ENCODE data around the gene MOK. TPM values are rescaled to one million over a fixed set of nuclear protein-coding genes. Genes with fewer than 3 reads are reported as not detected.
"Not testable (repeated sequence)": the region's sequence is repeated elsewhere in the genome, so short reads cannot be mapped to it uniquely, and the experiment has no call there.

The MOK gene, protein sequence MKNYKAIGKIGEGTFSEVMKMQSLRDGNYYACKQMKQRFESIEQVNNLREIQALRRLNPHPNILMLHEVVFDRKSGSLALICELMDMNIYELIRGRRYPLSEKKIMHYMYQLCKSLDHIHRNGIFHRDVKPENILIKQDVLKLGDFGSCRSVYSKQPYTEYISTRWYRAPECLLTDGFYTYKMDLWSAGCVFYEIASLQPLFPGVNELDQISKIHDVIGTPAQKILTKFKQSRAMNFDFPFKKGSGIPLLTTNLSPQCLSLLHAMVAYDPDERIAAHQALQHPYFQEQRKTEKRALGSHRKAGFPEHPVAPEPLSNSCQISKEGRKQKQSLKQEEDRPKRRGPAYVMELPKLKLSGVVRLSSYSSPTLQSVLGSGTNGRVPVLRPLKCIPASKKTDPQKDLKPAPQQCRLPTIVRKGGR
- 86.9 and 97.0 TPM in 2 replicates for total RNA-seq (2014; rRNA removed; shearing (Covaris generic))

DNA sequence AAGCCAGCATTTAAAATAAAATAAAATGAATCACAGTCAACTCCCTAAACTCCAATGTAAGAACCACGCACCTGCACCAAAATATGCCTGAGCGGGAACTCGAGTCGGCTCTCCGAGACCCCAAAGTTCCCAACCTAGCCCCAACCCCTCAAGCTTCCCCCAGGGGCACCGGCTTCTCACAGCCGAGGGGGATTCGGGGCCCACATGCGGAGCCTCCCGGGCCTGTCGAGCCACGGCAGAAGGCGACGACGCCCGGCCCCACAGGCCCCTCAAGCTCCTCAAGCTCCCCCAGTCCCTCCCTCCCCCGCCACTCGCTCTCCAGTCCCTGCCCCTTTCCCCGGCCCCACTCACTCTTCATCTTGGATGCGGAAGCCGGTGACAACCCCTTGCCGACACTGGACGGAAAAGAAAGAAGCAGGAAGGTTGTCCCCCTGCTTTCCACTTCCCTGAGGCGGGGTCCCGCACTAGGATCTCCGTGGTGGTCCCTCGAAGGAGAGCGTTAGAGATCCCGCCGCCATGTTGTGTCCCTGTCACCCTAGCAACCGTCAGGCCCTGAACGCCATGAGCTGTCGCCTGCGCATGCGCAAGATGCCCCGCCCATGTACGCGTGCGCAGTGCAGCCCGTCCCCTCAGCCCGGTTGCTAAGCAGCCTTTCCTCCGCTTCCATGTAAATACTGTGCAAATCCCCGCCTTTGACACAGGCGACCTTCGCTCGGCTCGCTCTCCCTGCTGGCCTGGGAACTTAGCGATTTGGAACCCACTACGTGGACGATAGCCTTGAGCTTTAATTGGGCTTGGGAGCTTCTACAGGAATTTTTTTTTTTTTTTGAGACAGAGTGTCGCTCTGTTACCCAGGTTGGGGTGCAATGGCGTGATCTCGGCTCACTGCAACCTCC, at the start of gene MOK:
Gene MOK, minus strand, starts transcription at position 554 of the 896 bp plus-strand sequence. Its CDS starts 196 bp downstream, at position 358.
- DNase-seq (ENCODE audit: low read depth) = peak; percentile 100

DNA sequence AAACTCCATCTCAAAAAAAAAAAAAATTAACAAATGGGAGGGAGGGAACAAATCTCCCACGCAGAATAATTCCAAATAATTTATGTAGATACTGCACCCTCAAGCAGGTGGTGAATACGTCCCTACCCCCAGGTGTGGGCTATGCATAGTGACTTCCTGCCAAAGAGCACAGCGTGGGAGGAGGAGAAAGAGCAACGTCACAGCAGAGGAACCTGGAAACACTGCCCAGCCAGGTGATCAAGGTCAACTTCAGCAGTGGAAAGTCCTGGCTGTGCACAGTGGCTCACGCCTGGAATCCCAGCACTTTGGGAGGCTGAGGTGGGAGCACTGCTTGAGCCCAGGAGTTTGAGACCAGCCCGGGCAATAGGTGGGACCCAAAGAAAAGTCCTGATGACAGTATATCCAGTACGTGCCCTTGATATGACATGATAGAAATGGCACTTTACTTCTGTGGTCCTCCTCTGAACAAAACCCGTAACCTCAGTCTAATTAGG, 48.2 kb upstream of the MOK start:
- no peak for DNase-seq (ENCODE audit: low read depth)

DNA sequence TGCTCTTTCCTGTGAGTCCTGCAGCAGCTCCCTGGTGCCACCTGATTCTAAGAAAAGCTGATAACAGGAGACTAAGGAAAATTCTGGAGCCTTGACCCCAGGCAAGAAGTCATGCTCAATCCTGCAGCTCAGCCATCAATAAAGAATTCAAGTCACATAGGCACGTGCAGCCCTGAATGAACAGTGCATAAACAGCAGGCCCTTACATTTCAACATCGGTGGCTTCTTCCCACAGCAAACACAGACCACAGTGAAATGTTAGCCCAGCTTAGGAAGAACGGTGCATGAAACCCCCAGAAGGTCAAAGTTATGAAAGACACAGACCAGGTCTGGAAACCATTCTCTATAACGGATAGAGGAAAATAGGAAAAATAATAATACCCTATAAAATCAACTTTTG, 47.2 kb upstream of the MOK start:
- DNase-seq (ENCODE audit: low read depth) = no peak

DNA sequence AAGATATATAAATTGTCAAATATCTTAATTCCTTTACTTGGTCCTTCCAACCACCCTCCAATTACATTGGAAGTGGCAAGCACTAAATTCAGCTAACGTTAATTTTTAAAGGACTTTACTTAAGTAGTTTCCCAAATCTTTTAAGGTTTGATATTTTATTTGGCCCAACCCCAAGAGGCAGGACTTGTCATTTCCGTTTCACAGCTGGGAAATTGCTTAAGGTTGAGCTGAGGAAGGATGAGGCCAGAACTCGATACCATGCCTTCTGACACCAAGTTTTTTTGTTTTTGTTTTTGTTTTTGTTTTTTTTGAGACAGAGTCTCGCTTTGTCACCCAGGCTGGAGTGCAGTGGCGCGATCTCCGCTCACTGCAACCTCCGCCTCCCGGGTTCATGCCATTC, 46.6 kb upstream of the MOK start:
- peak; percentile 22 for DNase-seq (ENCODE audit: low read depth)

DNA sequence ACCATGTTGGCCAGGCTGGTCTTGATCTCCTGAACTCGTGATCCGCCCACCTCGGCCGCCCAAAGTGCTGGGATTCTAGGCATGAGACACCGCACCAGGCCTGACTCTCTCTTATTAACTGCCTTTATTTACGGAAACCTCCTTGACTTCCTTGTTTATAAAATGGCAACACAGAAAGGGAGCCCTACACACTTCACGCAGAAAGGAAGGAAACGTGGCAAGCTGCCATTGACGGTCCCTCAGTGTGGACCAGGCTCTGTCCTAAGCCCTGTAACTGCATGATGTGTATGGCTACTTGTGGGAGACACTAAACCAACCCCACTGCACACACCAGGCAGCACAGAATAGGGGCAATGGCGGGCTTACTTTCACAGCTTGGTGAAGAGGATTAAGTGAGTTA, 46.1 kb upstream of the MOK start:
- DNase-seq (ENCODE audit: low read depth) = no peak

DNA sequence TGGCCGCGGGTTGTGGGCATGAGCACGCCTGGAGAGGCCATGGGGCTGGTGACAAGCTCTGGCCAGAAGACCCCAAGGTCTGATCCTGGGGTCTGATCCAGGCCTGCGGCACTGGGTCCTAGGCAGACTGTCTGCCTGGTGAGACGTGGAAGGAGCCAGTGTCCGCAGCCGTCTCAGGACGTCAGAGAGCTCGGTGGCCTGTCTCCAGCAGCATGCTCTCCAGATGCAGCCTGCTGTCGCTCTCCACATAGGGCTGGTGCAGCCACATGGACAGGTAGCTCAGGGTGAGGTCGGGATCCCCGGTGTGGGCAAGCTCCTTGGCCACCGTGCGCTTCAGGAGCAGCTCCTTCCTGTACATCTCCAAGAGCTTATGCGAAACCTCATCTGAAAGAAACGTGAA, 43.4 kb upstream of the MOK start:
- no peak for DNase-seq (ENCODE audit: low read depth)

DNA sequence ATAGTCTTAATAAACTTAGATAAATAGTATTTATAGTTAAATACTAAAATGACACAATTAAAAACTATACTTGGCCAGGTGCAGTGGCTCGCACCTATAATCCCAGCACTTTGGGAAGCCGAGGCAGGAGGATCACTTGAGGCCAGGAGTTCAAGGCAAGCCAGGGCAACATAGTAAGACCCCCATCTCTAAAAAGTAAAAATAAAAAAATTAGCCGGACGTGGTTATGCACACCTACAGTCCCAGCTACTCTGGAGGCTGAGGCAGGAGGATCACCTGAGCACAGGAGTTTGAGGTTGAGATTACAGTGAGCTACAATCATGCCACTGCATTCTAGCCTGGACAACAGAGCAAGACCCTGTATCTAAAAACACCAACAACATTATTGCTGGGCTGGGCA, 41.7 kb upstream of the MOK start:
- no peak for DNase-seq (ENCODE audit: low read depth)

DNA sequence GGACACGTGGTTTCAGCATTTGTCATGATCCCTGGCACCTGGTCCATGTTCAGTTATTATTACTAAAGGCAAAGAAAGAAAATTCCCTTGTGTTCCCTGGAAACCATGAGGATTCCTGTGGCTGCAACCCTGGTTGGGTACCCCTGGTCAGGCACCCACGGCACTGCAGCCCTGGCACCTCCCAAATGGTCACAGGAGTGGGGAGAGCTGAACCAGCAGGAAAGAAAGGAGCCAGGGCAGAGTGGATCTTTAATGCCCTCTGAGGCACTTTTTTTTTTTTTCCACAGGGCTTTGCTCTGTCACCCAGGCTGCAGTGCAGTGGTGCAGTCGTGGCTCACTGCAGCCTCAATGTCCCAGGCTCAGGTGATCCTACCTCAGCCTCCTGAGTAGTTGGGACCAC, 40.3 kb upstream of the MOK start:
- DNase-seq (ENCODE audit: low read depth) = no peak

DNA sequence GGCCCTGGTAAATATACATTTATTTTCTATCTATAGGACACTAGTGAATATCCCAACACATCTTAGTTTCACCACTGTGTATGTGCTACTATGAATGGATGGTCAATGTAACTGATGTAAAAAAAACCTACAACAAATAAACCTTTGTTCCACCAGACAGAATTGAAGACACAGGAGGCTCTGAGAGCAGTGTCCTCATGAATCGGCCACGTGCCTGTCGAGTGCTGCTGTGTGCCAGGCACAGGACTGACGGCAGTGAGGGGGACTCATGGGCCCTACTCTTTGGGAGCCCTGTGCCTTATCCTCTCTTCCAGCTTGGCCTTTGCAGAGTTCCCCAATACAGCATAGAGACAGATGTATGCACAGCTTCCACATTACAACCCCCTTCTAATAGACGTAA, 39.5 kb upstream of the MOK start:
- DNase-seq (ENCODE audit: low read depth) = no peak

DNA sequence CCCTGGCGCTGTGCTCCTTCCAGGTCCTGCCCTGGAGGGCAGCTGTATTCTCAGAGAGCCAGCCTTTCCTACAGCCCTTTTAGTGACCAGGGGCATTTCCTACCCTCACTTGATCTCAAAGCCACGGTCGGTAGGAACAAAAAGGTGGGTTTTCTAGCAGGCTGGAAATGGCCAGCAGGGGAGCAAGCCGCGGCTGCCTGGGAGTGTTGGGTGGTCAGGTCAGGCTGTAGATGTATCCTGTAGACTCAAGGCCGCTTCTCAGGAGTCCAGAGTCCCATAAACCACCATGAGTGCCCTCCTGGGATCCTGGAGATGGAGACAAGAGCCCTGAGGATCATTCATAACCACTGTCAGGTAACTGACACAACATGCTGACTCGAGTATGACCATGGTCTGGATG, 39.1 kb upstream of the MOK start:
- no peak for DNase-seq (ENCODE audit: low read depth)

DNA sequence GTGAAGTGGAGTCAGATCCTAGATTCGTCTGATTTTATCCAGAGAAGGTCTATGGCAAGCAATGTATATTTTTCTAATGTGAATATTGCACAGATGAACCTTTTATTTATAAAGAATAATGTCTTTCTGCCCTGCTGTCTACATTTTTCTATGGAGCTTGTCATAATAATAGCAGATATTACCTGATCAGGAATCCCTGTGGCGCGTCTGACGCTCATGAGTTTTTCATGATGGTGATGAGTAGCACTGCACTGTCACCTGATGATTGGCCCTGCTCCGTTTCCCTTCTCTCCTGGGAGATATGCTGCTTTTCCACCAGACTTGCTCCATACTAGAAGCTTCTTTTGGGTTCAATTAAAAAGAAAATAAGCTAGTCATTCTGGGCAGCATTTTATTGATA, 37.3 kb upstream of the MOK start:
- DNase-seq (ENCODE audit: low read depth) = no peak

DNA sequence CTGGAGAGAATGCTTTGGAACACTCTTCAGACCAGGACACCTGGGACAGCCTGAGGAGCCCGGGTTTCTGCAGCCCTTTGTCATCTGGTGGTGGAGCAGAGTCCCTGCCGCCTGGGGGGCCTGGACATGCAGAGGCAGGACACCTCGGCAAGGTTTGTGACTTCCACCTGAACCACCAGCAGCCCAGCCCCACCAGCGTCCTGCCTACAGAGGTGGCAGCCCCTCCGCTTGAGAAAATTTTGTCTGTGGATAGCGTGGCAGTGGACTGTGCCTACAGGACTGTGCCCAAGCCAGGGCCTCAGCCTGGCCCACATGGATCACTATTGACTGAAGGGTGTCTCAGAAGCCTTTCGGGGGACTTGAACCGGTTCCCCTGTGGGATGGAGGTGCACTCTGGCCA, 36.6 kb upstream of the MOK start:
- DNase-seq (ENCODE audit: low read depth) = no peak

DNA sequence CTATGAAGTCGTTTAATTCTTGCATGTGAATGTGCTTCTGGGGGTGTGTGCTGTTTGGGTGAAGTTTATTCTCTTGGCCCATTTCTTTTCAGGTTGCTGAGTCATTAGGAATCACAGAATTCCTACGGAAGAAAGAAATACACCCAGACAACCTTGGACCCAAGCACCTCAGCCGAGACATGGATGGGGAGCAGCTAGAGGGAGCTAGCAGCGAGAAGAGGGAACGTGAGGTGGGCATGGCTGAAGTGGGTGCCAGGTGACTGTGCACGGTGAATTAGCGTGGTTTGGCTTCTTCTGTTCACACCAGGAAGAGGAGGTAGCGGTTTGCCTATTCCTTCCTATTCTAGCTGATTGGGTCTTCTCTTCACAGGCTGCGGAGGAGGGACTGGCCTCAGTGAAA, 33.8 kb upstream of the MOK start:
- no peak for DNase-seq (ENCODE audit: low read depth)

DNA sequence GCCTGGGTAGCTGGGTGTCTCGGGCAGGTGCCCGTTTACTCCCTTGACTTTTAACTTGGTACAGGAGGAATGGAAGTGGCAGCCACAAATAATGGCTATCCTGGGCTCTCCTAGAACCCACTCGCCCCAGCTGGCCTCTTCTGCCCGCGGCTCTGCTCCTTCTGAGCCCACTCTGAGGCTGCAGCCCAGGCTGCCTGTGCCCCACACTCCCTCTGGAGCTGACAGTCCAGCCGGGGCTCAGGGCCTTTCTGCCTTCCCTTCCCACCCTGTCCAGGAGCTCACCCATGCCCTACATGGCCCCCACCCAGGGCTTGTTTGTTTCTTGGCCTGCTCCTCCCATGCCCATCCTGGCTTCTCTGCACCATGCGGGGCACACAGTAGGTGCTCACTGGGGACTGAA, 30.2 kb upstream of the MOK start:
- no peak for DNase-seq (ENCODE audit: low read depth)

DNA sequence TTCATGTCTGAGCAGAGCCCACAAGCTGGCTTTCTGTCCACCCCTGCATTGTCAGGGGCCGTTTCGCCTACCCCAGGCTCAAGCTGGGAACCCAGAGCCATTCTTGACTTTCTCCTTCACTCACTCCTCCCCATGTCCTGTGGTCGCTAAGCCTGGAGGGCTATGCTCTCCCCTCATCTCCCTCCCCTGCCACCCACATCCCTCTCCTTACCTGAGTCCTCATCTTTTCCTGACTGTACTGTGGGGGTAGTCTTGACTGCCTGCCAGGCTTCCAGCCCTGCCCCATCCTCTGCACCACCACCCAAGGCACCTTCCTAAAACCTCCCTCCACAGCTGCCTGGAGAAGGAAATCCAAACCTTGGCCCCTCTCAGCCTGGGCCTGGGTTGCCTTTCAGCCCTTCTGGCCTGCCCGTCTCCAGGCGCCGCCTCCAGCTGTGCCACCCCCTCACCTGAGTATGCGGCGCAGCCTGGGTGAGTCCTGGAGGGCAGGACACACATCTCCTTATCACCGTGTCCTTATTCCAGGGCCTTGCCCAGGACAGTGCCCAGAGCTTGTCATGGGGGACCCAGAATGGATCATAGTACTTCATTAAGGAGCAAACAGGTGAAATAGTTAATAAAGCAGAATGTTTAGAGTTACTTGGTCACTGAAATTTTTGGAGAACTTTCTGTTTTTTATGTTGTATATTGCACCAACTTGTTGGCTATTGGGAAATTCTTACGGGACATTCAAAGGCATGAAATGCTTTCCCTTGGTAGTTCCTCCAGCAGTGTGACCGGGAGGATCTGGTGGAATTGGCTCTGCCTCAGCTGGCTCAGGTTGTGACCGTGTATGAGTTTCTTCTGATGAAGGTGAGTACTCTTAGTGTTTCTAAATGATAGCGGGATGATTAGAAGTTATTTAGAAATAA, 29.1 kb upstream of the MOK start:
- DNase-seq (ENCODE audit: low read depth) = no peak

DNA sequence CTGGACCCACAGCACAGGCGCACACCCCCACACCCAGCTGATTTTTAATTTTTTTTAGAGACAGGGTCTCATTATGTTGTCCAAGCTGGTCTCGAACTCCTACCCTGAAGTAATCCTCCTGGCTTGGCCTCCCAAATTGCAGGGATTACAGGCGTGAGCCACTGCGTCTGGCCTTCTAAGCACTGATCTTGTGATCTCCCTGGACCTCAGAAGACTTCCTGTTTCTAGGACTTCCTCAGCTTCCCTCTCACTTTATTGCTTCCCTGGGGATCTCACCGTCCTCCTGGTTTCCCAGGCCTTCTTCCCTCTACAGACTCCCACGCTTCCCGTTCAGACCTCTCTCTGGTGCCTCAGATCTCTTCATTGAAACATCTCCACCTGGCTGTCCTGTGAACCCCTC, 28.4 kb upstream of the MOK start:
- DNase-seq (ENCODE audit: low read depth) = no peak

DNA sequence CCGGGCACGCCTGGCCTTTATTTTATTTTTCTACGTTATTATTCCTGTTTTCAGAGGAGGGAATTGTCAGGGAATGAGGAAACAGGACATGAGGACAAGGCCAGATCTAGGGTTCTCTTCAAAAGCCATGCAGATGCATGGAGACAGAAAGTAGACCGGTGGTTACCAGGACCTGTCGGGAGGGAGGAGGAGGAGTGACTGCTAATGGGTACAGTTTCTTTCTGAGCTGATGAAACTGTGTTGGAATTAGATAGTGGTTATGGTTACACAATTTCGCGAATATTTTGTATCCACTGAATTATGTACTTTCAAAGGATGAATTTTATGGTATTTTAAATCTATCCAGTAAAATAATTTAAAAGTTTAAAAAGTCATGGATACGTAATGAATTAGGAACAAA, 25.8 kb upstream of the MOK start:
- DNase-seq (ENCODE audit: low read depth) = no peak

DNA sequence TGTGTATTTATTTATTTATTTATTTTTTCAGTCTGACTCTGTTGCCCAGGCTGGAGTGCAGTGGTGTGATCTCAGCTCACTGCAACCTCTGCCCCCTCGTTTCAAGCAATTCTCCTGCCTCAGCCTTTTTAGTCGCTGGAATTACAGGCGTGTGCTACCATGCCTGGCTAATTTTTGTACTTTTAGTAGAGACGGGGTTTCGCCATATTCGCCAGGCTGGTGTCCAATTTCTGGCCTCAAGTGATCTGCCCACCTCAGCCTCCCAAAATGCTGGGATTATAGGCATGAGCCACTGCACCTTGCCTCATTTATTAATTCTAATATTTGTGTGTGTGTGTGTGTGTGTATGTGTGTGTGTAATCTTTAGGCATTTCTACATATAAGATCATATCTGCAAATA, 24.4 kb upstream of the MOK start:
- not testable (repeated sequence) for DNase-seq (ENCODE audit: low read depth)

DNA sequence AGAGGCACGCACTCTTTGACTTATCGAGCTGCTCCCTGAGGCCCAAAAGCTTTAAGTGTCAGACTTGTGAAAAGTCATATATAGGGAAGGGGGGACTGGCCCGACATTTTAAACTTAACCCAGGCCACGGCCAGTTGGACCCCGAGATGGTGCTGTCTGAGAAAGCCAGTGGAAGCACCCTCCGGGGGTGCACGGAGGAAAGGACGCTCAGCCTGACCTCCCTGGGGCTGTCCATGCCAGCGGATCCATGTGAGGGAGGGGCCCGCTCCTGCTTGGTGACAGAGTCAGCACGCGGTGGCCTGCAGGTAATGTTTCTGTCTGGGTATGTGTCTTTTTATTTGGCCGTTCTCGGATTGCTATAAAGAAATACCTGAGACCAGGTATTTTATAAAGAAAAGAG, 21.6 kb upstream of the MOK start:
- DNase-seq (ENCODE audit: low read depth) = no peak

DNA sequence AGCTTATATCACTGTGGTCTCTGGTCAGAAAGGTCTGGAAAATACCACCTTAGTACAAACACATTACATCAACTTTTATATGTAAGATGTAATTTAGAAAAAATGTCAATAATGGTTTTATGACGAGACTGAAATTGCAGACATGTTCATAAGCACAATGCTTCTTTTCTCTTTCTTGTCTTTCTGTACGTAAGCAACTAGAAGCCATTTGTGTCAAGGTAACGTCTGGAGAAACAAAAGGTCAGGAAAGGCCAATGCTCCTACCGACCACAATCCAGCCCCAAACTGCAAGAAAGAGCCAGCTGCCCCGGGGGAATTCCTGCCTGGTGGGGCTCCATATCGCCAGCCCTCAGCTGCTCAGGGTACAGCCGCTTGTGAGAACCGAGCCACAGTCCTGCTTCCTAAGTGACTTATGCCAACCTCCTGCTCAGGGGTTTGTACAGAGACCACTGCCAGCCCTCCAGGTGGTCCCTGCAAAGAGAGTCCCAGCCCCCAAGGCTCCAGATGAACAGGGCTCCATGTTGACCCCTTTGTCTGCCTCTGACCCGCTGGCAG, 20.9 kb upstream of the MOK start:
- peak; percentile 22 for DNase-seq (ENCODE audit: low read depth)

DNA sequence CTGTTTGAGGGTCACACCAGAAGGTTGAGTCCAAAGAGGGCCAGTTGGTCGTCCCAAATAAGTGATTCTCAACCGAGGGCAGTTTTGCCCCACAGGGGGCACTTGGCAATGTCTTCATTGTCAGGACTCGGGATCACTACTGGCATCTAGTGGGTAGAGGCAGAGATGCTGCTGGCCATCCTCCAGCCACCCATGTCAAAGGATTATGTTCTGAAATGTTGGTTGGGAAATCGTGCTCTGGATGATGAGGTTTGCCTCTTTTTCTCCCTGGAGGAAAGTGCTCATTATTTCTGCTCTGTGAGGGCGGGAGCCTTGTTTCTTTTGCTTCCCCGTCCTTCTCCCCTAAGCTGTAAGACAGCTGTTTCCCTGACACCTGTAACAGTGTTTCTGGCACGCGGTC, 18.1 kb upstream of the MOK start:
- peak; percentile 75 for DNase-seq (ENCODE audit: low read depth)

All from Daoy (cell line).